IMR-90 (cell line): Measurements from ENCODE around the gene GSTK1. TPM values are rescaled to one million over a fixed set of nuclear protein-coding genes. Genes with fewer than 3 reads are reported as not detected.

Experiments used
- ATAC-seq: fragments of 200-7000 bp; cut with Tn5 transposase; 2 replicates; pipeline ENCODE4 v1.9.1; 2020; ENCODE audit warnings: low read depth, mild to moderate bottlenecking, moderate library complexity
- BruUV-seq: library from RNA; stranded (reverse); fragments of 400-500 nt; replicated peaks from 2 replicates; lab custom pipeline; 2021; lab: Mats Ljungman, UMichigan
- CTCF ChIA-PET: fragments of 300-600 bp; formaldehyde crosslinking; extraction: SDS; loops from one replicate; lab custom pipeline; 2021; ENCODE audit warnings: antibody characterized with exemption; lab: Yijun Ruan, JAX
- POLR2A ChIA-PET: fragments of 300-600 bp; sonication (Branson Sonifier 250); formaldehyde crosslinking; loops from one replicate; lab custom pipeline; 2022; ENCODE audit warnings: antibody characterized with exemption; ENCODE audit not compliant: unreplicated experiment; lab: Charles Lee
- DNase-seq: peaks from one replicate; pipeline ENCODE4 v3.0.0; 2013
- H2AFZ ChIP-seq: replicated peaks from 2 replicates; pipeline ENCODE3; 2013; ENCODE audit warnings: low read length, mild to moderate bottlenecking; ENCODE audit not compliant: poor library complexity
- H2AK5ac ChIP-seq: 2 replicates; pipeline ENCODE4 v1.6.1; 2013; ENCODE audit warnings: low read depth, low read length, inconsistent platforms
- H2AK9ac ChIP-seq: replicated peaks from 2 replicates; pipeline ENCODE3; 2013; ENCODE audit warnings: mild to moderate bottlenecking, low read depth, low read length, moderate library complexity; ENCODE audit not compliant: poor library complexity
- H2BK120ac ChIP-seq: 2 replicates; pipeline ENCODE4 v1.6.1; 2013; ENCODE audit warnings: low read depth, low read length, inconsistent platforms
- H2BK15ac ChIP-seq: 3 replicates; pipeline ENCODE4 v1.6.1; 2013; ENCODE audit warnings: low read depth, low read length, inconsistent platforms
- H2BK20ac ChIP-seq: 2 replicates; pipeline ENCODE4 v1.6.1; 2013; ENCODE audit warnings: low read depth, mild to moderate bottlenecking, inconsistent platforms, low read length, moderate library complexity
- H2BK5ac ChIP-seq: 2 replicates; pipeline ENCODE4 v1.6.1; 2013; ENCODE audit warnings: mild to moderate bottlenecking, low read depth, low read length, inconsistent platforms; ENCODE audit not compliant: poor library complexity, severe bottlenecking
- H3K14ac ChIP-seq: replicated peaks from 2 replicates; pipeline ENCODE4 v1.6.1; 2013; ENCODE audit warnings: low read depth, low read length, inconsistent platforms
- H3K18ac ChIP-seq: 2 replicates; pipeline ENCODE4 v1.6.1; 2013; ENCODE audit warnings: low read depth, low read length, control low read depth
- H3K23ac ChIP-seq: 2 replicates; pipeline ENCODE4 v1.6.1; 2013; ENCODE audit warnings: low read depth, low read length, inconsistent platforms
- H3K27ac ChIP-seq: 2 replicates; pipeline ENCODE4 v1.5.1; 2013; ENCODE audit warnings: mild to moderate bottlenecking, control low read depth, low read length; ENCODE audit not compliant: insufficient read depth
- H3K27me3 ChIP-seq: 2 replicates; pipeline ENCODE4 v1.6.1; 2013; ENCODE audit warnings: low read length; ENCODE audit not compliant: control insufficient read depth, insufficient read depth
- H3K36me3 ChIP-seq: 2 replicates; pipeline ENCODE4 v1.6.1; 2013; ENCODE audit warnings: low read length, mixed read lengths; ENCODE audit not compliant: control insufficient read depth, insufficient read depth
- H3K4ac ChIP-seq: 2 replicates; pipeline ENCODE4 v1.6.1; 2013; ENCODE audit warnings: low read depth, low read length, inconsistent platforms
- H3K4me1 ChIP-seq: 2 replicates; pipeline ENCODE4 v1.6.1; 2013; ENCODE audit warnings: low read length, mixed read lengths; ENCODE audit not compliant: control insufficient read depth, insufficient read depth
- H3K4me2 ChIP-seq: 2 replicates; pipeline ENCODE4 v1.6.1; 2013; ENCODE audit warnings: low read depth, mild to moderate bottlenecking, control low read depth, low read length, moderate library complexity
- H3K4me3 ChIP-seq: 2 replicates; pipeline ENCODE4 v1.5.1; 2013; ENCODE audit warnings: low read depth, mild to moderate bottlenecking, control low read depth, low read length, moderate library complexity; ENCODE audit not compliant: insufficient read depth
- H3K56ac ChIP-seq: 2 replicates; pipeline ENCODE4 v1.6.1; 2013; ENCODE audit warnings: low read length, inconsistent platforms; ENCODE audit not compliant: insufficient read depth; ENCODE audit errors: extremely low read depth
- H3K79me1 ChIP-seq, 2 experiments: 2 replicates each; pipeline ENCODE4 v1.6.1; 2013; ENCODE audit warnings: low read length in 2 of 2, inconsistent platforms in 1 of 2, low read depth in 1 of 2
- H3K9ac ChIP-seq: 2 replicates; pipeline ENCODE4 v1.6.1; 2013; ENCODE audit warnings: low read depth, low read length, control low read depth
- H3K9me1 ChIP-seq: 2 replicates; pipeline ENCODE4 v1.6.1; 2013; ENCODE audit warnings: low read length, inconsistent platforms; ENCODE audit not compliant: insufficient read depth
- H3K9me3 ChIP-seq: 2 replicates; pipeline ENCODE4 v1.6.1; 2013; ENCODE audit warnings: low read length; ENCODE audit not compliant: control insufficient read depth, insufficient read depth
- H4K20me1 ChIP-seq: 2 replicates; pipeline ENCODE4 v1.6.1; 2013; ENCODE audit warnings: low read length, inconsistent platforms; ENCODE audit not compliant: insufficient read depth
- H4K5ac ChIP-seq: 2 replicates; pipeline ENCODE4 v1.6.1; 2013; ENCODE audit warnings: mild to moderate bottlenecking, low read depth, low read length, control low read depth
- H4K8ac ChIP-seq, 2 experiments: 2 replicates each; pipeline ENCODE4 v1.6.1; 2013; ENCODE audit warnings: low read depth in 2 of 2, low read length in 2 of 2, control low read depth in 1 of 2, inconsistent platforms in 1 of 2
- H4K91ac ChIP-seq: 2 replicates; pipeline ENCODE4 v1.6.1; 2013; ENCODE audit warnings: low read depth, low read length, inconsistent platforms; ENCODE audit not compliant: insufficient read depth
- BHLHE40 ChIP-seq: fragments of 150-350 bp; IDR thresholded peaks from 2 replicates; pipeline ENCODE4 v1.6.1; 2016; ENCODE audit warnings: mild to moderate bottlenecking, low read depth, low read length
- CEBPB ChIP-seq: IDR thresholded peaks from 2 replicates; pipeline ENCODE4 v1.6.1; 2012; ENCODE audit warnings: low read depth, low read length, improper control_type of control experiment
- CHD1 ChIP-seq: IDR thresholded peaks from 2 replicates; pipeline ENCODE4 v1.6.1; 2012; ENCODE audit warnings: low read depth, low read length, improper control_type of control experiment
- MAZ ChIP-seq: IDR thresholded peaks from 2 replicates; pipeline ENCODE4 v1.6.1; 2012; ENCODE audit warnings: low read depth, mild to moderate bottlenecking, low read length, improper control_type of control experiment, moderate library complexity, borderline replicate concordance
- MXI1 ChIP-seq: IDR thresholded peaks from 2 replicates; pipeline ENCODE4 v1.6.1; 2012; ENCODE audit warnings: low read depth, mild to moderate bottlenecking, low read length, moderate library complexity, borderline replicate concordance
- RAD21 ChIP-seq: IDR thresholded peaks from 2 replicates; pipeline ENCODE4 v1.6.1; 2012; ENCODE audit warnings: low read length, improper control_type of control experiment
- RFX5 ChIP-seq: IDR thresholded peaks from 2 replicates; pipeline ENCODE4 v1.8.0; 2012; ENCODE audit warnings: low read depth, mild to moderate bottlenecking, low read length, moderate library complexity
- SMC3 ChIP-seq: fragments of 150-350 bp; IDR thresholded peaks from 2 replicates; pipeline ENCODE4 v1.6.1; 2016; ENCODE audit warnings: low read depth, mild to moderate bottlenecking, antibody characterized with exemption, low read length, moderate library complexity
- WGBS, 2 experiments: methylation state at CpG; one replicate each; pipeline versions ENCODE4 v1.1.5 to v1.1.7; 2013; ENCODE audit warnings: missing lambda C conversion rate in 2 of 2; ENCODE audit not compliant: insufficient read length in 1 of 2; ENCODE audit errors: extremely low coverage in 2 of 2; 5-methylcytosine and 5-hydroxymethylcytosine counted together
- dilution Hi-C: fragments of 300-500 bp; cut with HindIII; formaldehyde crosslinking; loops from one replicate; pipeline ENCODE4 v1.14.3; 2018; ENCODE audit warnings: low sequenced_read_pairs; ENCODE audit not compliant: unreplicated experiment
- in situ Hi-C: fragments of 300-500 bp; cut with MboI; formaldehyde crosslinking; loops from 3 replicates; pipeline ENCODE4 v1.14.3; 2019; ENCODE audit warnings: low sequenced_read_pairs, inconsistent platforms, mixed read lengths
- intact Hi-C: fragments of 100-400 bp; cut with micrococcal nuclease; formaldehyde crosslinking; loops from 2 replicates; pipeline ENCODE4 v1.10.0; 2022
- polyA plus RNA-seq, 3 experiments: library from polyadenylated mRNA; depleted of rRNA; stranded (reverse); fragments of >200 nt; gene quantifications; 2 replicates each; pipeline ENCODE4 v1.2.3, GENCODE V29; 2012; ENCODE audit warnings: low replicate concordance in 1 of 3
- total RNA-seq: library from RNA; depleted of rRNA; stranded (reverse); fragments of >200 nt; gene quantifications from 2 replicates; pipeline ENCODE4 v1.2.3, GENCODE V29; 2012
- TF ChIP-seq, protein P1 (sequence below): fragments of 150-350 bp; IDR thresholded peaks from 2 replicates; pipeline ENCODE4 v1.6.1; 2017; ENCODE audit warnings: mild to moderate bottlenecking, antibody characterized with exemption, low read length, low read depth
- TF ChIP-seq, protein P2 (sequence below): fragments of 150-350 bp; IDR thresholded peaks from 2 replicates; pipeline ENCODE4 v1.6.1; 2016; ENCODE audit warnings: low read depth, mild to moderate bottlenecking, low read length, moderate library complexity, borderline replicate concordance

GSTK1 gene
- total and polyA plus RNA-seq, 2 of the 4 experiments (the other 2 are of a cell fraction), result 64.9 to 111 TPM

DNA sequence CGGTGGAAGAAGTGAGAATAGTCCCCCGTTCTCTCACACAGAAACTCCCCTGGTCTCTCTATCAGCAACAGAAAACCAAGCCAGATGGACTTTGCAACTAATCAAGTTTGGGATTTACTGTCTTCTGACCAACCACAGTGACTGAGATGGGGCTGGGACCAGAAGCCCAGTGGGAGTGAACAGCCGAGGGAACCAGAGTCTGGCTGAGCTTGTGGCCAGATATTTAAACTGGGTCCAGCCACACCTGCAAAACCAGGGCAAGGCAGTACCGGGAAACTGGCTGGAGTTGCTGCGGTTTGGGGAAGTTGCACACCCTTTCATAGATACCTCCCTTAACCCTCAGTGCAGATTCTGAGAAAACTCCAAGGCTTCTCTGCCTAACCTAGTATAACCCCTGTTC, 6.0 kb downstream of the GSTK1 start:
- peaks cover 2% of the 10 kb centered on the region; the same call in 1 of the 2 replicates for H3K4me1 ChIP-seq
- no peak overlapping the region for H3K56ac ChIP-seq
- no peak for ATAC-seq
- H3K9me3 ChIP-seq, result no peaks in the 10 kb centered on the region
- no peak overlapping the region for H2BK5ac ChIP-seq
- no peak overlapping the region for H4K91ac ChIP-seq
- dilution Hi-C loops, result no loop called here
- no peak overlapping the region for H4K8ac ChIP-seq
- in situ Hi-C loops, result no loop called here
- no peaks in the 10 kb centered on the region for H4K20me1 ChIP-seq
- H3K4ac ChIP-seq, result no peak overlapping the region
- DNase-seq, result no peak
- H3K36me3 ChIP-seq, result peaks cover 22% of the 10 kb centered on the region
- no peak overlapping the region for H2BK120ac ChIP-seq
- H4K5ac ChIP-seq, result no peak overlapping the region
- H3K14ac ChIP-seq, result no peak overlapping the region
- no peak overlapping the region for H2BK15ac ChIP-seq
- no peak overlapping the region for H2AFZ ChIP-seq
- H2AK9ac ChIP-seq, result no peak overlapping the region
- peaks cover 0 to 10% of the 10 kb centered on the region in 2 experiments; a peak in 3 of 4 replicates for H3K79me1 ChIP-seq
- TF ChIP-seq SMC3 (no peak), MAZ (no peak), CHD1 (no peak), CEBPB (no peak), MXI1 (no peak), BHLHE40 (no peak), RFX5 (no peak), RAD21 (no peak)
- TF ChIP-seq, protein P1, sequence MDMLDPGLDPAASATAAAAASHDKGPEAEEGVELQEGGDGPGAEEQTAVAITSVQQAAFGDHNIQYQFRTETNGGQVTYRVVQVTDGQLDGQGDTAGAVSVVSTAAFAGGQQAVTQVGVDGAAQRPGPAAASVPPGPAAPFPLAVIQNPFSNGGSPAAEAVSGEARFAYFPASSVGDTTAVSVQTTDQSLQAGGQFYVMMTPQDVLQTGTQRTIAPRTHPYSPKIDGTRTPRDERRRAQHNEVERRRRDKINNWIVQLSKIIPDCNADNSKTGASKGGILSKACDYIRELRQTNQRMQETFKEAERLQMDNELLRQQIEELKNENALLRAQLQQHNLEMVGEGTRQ, result no peak
- TF ChIP-seq, protein P2, sequence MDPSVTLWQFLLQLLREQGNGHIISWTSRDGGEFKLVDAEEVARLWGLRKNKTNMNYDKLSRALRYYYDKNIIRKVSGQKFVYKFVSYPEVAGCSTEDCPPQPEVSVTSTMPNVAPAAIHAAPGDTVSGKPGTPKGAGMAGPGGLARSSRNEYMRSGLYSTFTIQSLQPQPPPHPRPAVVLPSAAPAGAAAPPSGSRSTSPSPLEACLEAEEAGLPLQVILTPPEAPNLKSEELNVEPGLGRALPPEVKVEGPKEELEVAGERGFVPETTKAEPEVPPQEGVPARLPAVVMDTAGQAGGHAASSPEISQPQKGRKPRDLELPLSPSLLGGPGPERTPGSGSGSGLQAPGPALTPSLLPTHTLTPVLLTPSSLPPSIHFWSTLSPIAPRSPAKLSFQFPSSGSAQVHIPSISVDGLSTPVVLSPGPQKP, result no peak
- BruUV-seq, result no TSS peak
- no peak overlapping the region for H3K23ac ChIP-seq
- no peak overlapping the region for H2BK20ac ChIP-seq
- H3K4me2 ChIP-seq, result no peak overlapping the region
- no peak overlapping the region for H2AK5ac ChIP-seq
- no peaks in the 10 kb centered on the region for H3K27me3 ChIP-seq
- no peak overlapping the region for H3K27ac ChIP-seq
- 100% methylated on average over 2 of the region's 5 CpGs; no CpG with 5 or more reads in 1 of the 2 experiments for whole genome bisulfite sequencing, 2 experiments
- H3K4me3 ChIP-seq, result no peak overlapping the region
- no peak overlapping the region for H3K9ac ChIP-seq
- peaks cover 4% of the 10 kb centered on the region; the same call in 1 of the 2 replicates for H3K9me1 ChIP-seq
- H3K18ac ChIP-seq, result no peak overlapping the region
- CTCF ChIA-PET, result no interaction called here
- POLR2A ChIA-PET, result no interaction called here
- intact Hi-C loops, result no loop called here
